WTC11 (cell line): ENCODE results near the gene GREB1.

ENCODE experiments used
- CBFB ChIP-seq: sonication (generic); formaldehyde crosslinking; IDR thresholded peaks from 2 replicates; pipeline ENCODE4 v1.8.1; 2022; ENCODE audit warnings: mild to moderate bottlenecking, low read depth, missing genetic modification reagents
- ZNF219 ChIP-seq: sonication (generic); formaldehyde crosslinking; IDR thresholded peaks from 2 replicates; pipeline ENCODE4 v1.8.0; 2023; ENCODE audit warnings: missing genetic modification reagents, mild to moderate bottlenecking, borderline replicate concordance
- TF ChIP-seq, protein P1 (sequence below): sonication (generic); formaldehyde crosslinking; IDR thresholded peaks from 2 replicates; pipeline ENCODE4 v1.8.1; 2023; ENCODE audit warnings: mild to moderate bottlenecking, missing genetic modification reagents

DNA sequence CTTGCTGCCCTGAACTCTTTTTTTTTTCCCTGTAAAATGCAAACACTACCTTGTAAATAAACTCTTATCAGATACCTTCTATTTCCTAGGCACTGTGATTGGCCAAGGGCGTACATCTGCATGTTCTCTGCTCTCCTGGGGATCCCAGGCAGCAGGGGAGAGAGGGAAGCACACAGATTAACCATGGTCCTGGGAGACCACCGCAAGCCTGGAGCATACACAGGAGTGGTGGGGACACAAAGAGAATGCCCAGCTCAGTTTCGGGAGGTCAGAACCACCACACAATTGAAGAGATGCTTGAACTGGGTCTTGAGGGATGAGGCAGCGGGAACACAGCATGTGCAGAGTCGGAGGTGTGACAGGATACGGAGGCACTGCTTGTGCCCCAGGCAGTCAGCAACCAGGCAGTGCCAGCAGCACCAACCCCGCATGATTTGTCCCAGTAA lies 2.1 kb downstream of the GREB1 start:
- no peak for TF ChIP-seq ZNF219
- TF ChIP-seq, protein P1, sequence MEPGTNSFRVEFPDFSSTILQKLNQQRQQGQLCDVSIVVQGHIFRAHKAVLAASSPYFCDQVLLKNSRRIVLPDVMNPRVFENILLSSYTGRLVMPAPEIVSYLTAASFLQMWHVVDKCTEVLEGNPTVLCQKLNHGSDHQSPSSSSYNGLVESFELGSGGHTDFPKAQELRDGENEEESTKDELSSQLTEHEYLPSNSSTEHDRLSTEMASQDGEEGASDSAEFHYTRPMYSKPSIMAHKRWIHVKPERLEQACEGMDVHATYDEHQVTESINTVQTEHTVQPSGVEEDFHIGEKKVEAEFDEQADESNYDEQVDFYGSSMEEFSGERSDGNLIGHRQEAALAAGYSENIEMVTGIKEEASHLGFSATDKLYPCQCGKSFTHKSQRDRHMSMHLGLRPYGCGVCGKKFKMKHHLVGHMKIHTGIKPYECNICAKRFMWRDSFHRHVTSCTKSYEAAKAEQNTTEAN (CRISPR knock-in tag), result no peak
- no peak for TF ChIP-seq CBFB (CRISPR knock-in tag)
